PFSK-1 (cell line): ENCODE results near the gene CARD19. TPM values are rescaled to one million over a fixed set of nuclear protein-coding genes. Genes with fewer than 3 reads are reported as not detected.

Experiments used
- FOXP2 ChIP-seq: optimal IDR thresholded peaks from 2 replicates; pipeline ENCODE3; 2011; ENCODE audit warnings: borderline replicate concordance, control low read depth, inconsistent platforms; ENCODE audit not compliant: insufficient read depth; ENCODE audit errors: extremely low read length, extremely low read depth
- POLR2AphosphoS5 ChIP-seq: IDR thresholded peaks from 2 replicates; pipeline ENCODE4 v1.6.1; 2012; ENCODE audit warnings: low read depth, mild to moderate bottlenecking, control low read depth, low read length, moderate library complexity
- REST ChIP-seq, 2 experiments: IDR thresholded peaks; 2 replicates each; pipeline versions ENCODE4 v1.6.1 to v1.8.0; 2011 to 2012; ENCODE audit warnings: low read depth in 2 of 2, low read length in 2 of 2, control low read depth in 1 of 2, inconsistent platforms in 1 of 2, mild to moderate bottlenecking in 1 of 2, moderate library complexity in 1 of 2; ENCODE audit not compliant: insufficient read depth in 1 of 2
- SIN3A ChIP-seq: IDR thresholded peaks from 2 replicates; pipeline ENCODE4 v1.6.1; 2012; ENCODE audit warnings: mild to moderate bottlenecking, low read length, moderate library complexity, borderline replicate concordance; ENCODE audit not compliant: insufficient read depth
- TAF1 ChIP-seq: IDR thresholded peaks from 2 replicates; pipeline ENCODE4 v1.6.1; 2012; ENCODE audit warnings: low read length, control low read depth, borderline replicate concordance; ENCODE audit not compliant: insufficient read depth
- polyA plus RNA-seq: library from polyadenylated mRNA; unstranded; fragments of >200 nt; gene quantifications from one replicate; pipeline ENCODE4 v1.2.1, GENCODE V29; 2012; ENCODE audit warnings: low read depth, missing spikeins; ENCODE audit not compliant: insufficient read length

The CARD19 gene
- 99.9 TPM for polyA plus RNA-seq

GRCh38 chr9:93096131-93096802, at the start of gene CARD19:
Gene CARD19 (plus strand): TSS chr9:93096217. CDS start chr9:93096346, 129 bp downstream.
- TF ChIP-seq SIN3A (no peak), POLR2AphosphoS5 (0 out of 2 replicates have a peak, but pooled peaks have one; percentile 22), FOXP2 (no peak), TAF1 (0 out of 2 replicates have a peak, but pooled peaks have one; percentile 40)

- TF ChIP-seq POLR2AphosphoS5 (no peak), FOXP2 (no peak), SIN3A (no peak), REST (IDR thresholded peaks at IDR 0.05; ENCODE audit: insufficient read depth in 1 of 2, low read depth in 2 of 2, low read length in 2 of 2) (no peak), TAF1 (no peak)
These were observed 47.2 kb upstream of the CARD19 start for GRCh38 chr9:93048566-93049448.

- TF ChIP-seq REST (IDR thresholded peaks at IDR 0.05; ENCODE audit: insufficient read depth in 1 of 2, low read depth in 2 of 2, low read length in 2 of 2) (no peak), FOXP2 (no peak), POLR2AphosphoS5 (no peak), SIN3A (no peak), TAF1 (no peak)
These were observed 46.5 kb upstream of the CARD19 start for GRCh38 chr9:93049491-93049890.

- TF ChIP-seq SIN3A: no peak
- TF ChIP-seq TAF1: no peak
- no peak for TF ChIP-seq POLR2AphosphoS5
- TF ChIP-seq FOXP2: no peak
- no peak for TF ChIP-seq REST (IDR thresholded peaks at IDR 0.05; ENCODE audit: insufficient read depth in 1 of 2, low read depth in 2 of 2, low read length in 2 of 2)
These were observed 45.8 kb upstream of the CARD19 start for GRCh38 chr9:93050231-93050630.

- no peak for TF ChIP-seq TAF1
- no peak for TF ChIP-seq REST (IDR thresholded peaks at IDR 0.05; ENCODE audit: insufficient read depth in 1 of 2, low read depth in 2 of 2, low read length in 2 of 2)
- TF ChIP-seq FOXP2: no peak
- TF ChIP-seq POLR2AphosphoS5: no peak
- no peak for TF ChIP-seq SIN3A
These were observed 44.3 kb upstream of the CARD19 start for GRCh38 chr9:93051680-93052089.
